GM23338 (cell line): ENCODE results near the gene SEZ6L. TPM values are rescaled to one million over a fixed set of nuclear protein-coding genes. Genes with fewer than 3 reads are reported as not detected.

Source experiments
- ATAC-seq: fragments of 200-7000 bp; cut with Tn5 transposase; 3 replicates; pipeline ENCODE4 v1.9.1; 2020
- DNase-seq: peaks from one replicate; pipeline ENCODE4 v3.0.0-alpha.2; 2015; ENCODE audit warnings: low spot score
- H2AFZ ChIP-seq: fragments of 200-600 bp; sonication (generic); 2 replicates; pipeline ENCODE4 v1.8.0; 2016; ENCODE audit warnings: antibody characterized with exemption, mild to moderate bottlenecking, moderate library complexity
- H3F3A ChIP-seq: fragments of 200-600 bp; sonication (generic); replicated peaks from 2 replicates; pipeline ENCODE4 v1.8.0; 2017; ENCODE audit warnings: antibody characterized with exemption, mixed run types, low read depth
- H3K27ac ChIP-seq: fragments of 200-600 bp; sonication (generic); 2 replicates; pipeline ENCODE4 v1.6.1; 2016; ENCODE audit warnings: low read depth
- H3K27me3 ChIP-seq: fragments of 200-600 bp; sonication (generic); 2 replicates; pipeline ENCODE4 v1.8.0; 2016; ENCODE audit warnings: mild to moderate bottlenecking, mixed run types, moderate library complexity; ENCODE audit not compliant: insufficient read depth
- H3K36me3 ChIP-seq: fragments of 200-600 bp; sonication (generic); 2 replicates; pipeline ENCODE4 v1.8.0; 2016; ENCODE audit warnings: mild to moderate bottlenecking; ENCODE audit not compliant: insufficient read depth
- H3K4me1 ChIP-seq: fragments of 200-600 bp; sonication (generic); 2 replicates; pipeline ENCODE4 v1.8.0; 2016; ENCODE audit warnings: mild to moderate bottlenecking, moderate library complexity; ENCODE audit not compliant: insufficient read depth
- H3K4me2 ChIP-seq: fragments of 200-600 bp; sonication (generic); 2 replicates; pipeline ENCODE4 v1.7.1; 2017; ENCODE audit warnings: mixed run types
- H3K4me3 ChIP-seq: fragments of 200-600 bp; sonication (generic); 2 replicates; pipeline ENCODE4 v1.6.1; 2016; ENCODE audit warnings: mixed run types
- H3K79me2 ChIP-seq: fragments of 200-600 bp; sonication (generic); replicated peaks from 2 replicates; pipeline ENCODE4 v1.8.0; 2017; ENCODE audit warnings: mild to moderate bottlenecking; ENCODE audit not compliant: insufficient read depth
- H3K9me2 ChIP-seq: fragments of 200-600 bp; sonication (generic); 2 replicates; pipeline ENCODE4 v1.8.0; 2017; ENCODE audit not compliant: insufficient read depth
- H4K20me1 ChIP-seq: fragments of 200-600 bp; sonication (generic); replicated peaks from 2 replicates; pipeline ENCODE4 v1.8.0; 2017; ENCODE audit warnings: mild to moderate bottlenecking; ENCODE audit not compliant: insufficient read depth
- H3K27ac Mint-ChIP-seq: 2 replicates; pipeline ENCODE4 v1.8.0; 2020; ENCODE audit warnings: inconsistent platforms, mild to moderate bottlenecking, moderate library complexity, mixed read lengths
- H3K27me3 Mint-ChIP-seq: 3 replicates; pipeline ENCODE4 v1.8.0; 2022; ENCODE audit warnings: low read depth, mild to moderate bottlenecking, moderate library complexity, mixed read lengths, inconsistent platforms; ENCODE audit not compliant: insufficient read depth, poor library complexity
- H3K36me3 Mint-ChIP-seq: 3 replicates; pipeline ENCODE4 v1.8.0; 2021; ENCODE audit warnings: low read depth, mild to moderate bottlenecking, inconsistent platforms, moderate library complexity, mixed read lengths
- H3K4me1 Mint-ChIP-seq: 3 replicates; pipeline ENCODE4 v1.8.0; 2020; ENCODE audit warnings: mild to moderate bottlenecking, inconsistent platforms, mixed read lengths
- H3K4me3 Mint-ChIP-seq: 3 replicates; pipeline ENCODE4 v1.8.0; 2021; ENCODE audit warnings: moderate library complexity, mild to moderate bottlenecking, inconsistent platforms, mixed read lengths
- H3K9me3 Mint-ChIP-seq: 3 replicates; pipeline ENCODE4 v1.8.0; 2020; ENCODE audit warnings: moderate library complexity, mild to moderate bottlenecking, inconsistent platforms, mixed read lengths
- CREB1 ChIP-seq: fragments of 250-450 bp; sonication (Bioruptor Pico); IDR thresholded peaks from 2 replicates; pipeline ENCODE4 v1.5.0; 2020; ENCODE audit warnings: low read depth, mild to moderate bottlenecking, moderate library complexity
- EZH2phosphoT487 ChIP-seq: fragments of 200-600 bp; sonication (generic); IDR thresholded peaks from one replicate; pipeline ENCODE4 v1.8.1; 2018; ENCODE audit warnings: antibody characterized with exemption; ENCODE audit not compliant: unreplicated experiment
- NANOG ChIP-seq: IDR thresholded peaks from 2 replicates; pipeline ENCODE4 v1.6.1; 2016; ENCODE audit warnings: antibody characterized with exemption, borderline replicate concordance
- POLR2AphosphoS5 ChIP-seq: IDR thresholded peaks from 2 replicates; pipeline ENCODE4 v1.6.1; 2016; ENCODE audit warnings: antibody characterized with exemption, low read depth
- STAT1 ChIP-seq: IDR thresholded peaks from one replicate; pipeline ENCODE4 v1.6.1; 2016; ENCODE audit warnings: antibody characterized with exemption; ENCODE audit not compliant: unreplicated experiment
- ZNF114 ChIP-seq: fragments of 250-450 bp; sonication (Bioruptor Pico); IDR thresholded peaks from 2 replicates; pipeline ENCODE4 v1.5.0; 2020; ENCODE audit warnings: mild to moderate bottlenecking, moderate library complexity
- polyA plus RNA-seq: library from polyadenylated mRNA; unstranded; fragments of >200 nt; fragmentation: Nextera tagmentation; extraction: Ambion mirVana; gene quantifications from 2 replicates; pipeline ENCODE4 v1.2.1, GENCODE V29; 2016
- total RNA-seq: library from RNA; depleted of rRNA; stranded (reverse); fragments of >200 nt; shearing (Covaris generic); gene quantifications from 2 replicates; pipeline ENCODE4 v1.2.3, GENCODE V29; 2014
- TF ChIP-seq, protein P1 (sequence below), 2 experiments: fragments of 200-600 bp in 1 of 2; sonication (generic) in 1 of 2; conservative IDR thresholded peaks; 2 replicates each; pipeline versions ENCODE4 v1.5.1 to v1.6.1; 2016 to 2017; ENCODE audit warnings: antibody characterized with exemption in 2 of 2, low read depth in 2 of 2, mild to moderate bottlenecking in 2 of 2, moderate library complexity in 1 of 2
- TF ChIP-seq, protein P2 (sequence below): IDR thresholded peaks from one replicate; pipeline ENCODE4 v1.6.1; 2018; ENCODE audit warnings: antibody characterized with exemption; ENCODE audit not compliant: unreplicated experiment
- TF ChIP-seq, protein P3 (sequence below): fragments of 250-450 bp; sonication (Bioruptor Pico); IDR thresholded peaks from 2 replicates; pipeline ENCODE4 v1.5.0; 2020; ENCODE audit warnings: mild to moderate bottlenecking, moderate library complexity

Gene SEZ6L
- total and polyA plus RNA-seq, 2 experiments from 2014 or later, result 0.13 to 0.24 TPM

DNA sequence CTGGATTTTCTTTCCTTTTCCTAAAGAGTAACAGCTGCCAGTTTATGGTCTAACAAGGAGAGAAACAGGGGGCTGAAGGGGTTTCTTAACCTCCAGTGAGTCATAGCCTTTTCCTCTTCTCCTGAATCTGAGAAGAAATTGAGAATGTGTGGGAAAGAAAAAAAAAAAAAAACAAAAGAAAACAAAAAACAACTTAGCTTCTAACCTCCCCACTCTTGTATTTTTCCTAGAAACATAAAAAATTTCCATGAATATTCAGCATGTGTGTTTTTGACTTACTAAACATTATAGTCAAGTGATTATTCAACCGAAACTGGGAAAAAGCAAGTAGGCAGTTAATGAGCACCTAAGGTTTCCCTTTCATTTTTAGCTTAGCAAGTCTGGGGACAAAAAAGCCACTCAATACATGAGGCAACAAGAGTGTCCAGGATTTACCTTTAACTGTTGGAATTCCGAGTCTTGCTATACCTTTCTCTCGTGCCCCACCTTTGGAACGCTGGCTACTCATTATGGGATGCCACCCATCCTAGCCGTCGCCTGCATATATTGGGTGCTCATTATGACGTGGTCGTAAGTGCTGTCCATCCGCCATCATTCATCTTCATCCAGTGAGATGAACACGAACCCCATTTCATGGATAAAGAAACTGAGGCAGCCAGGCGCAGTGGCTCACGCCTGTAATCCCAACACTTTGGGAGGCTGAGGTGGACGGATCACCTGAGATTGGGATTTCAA lies 262.2 kb downstream of the SEZ6L start (continued):
- TF ChIP-seq, protein P1, sequence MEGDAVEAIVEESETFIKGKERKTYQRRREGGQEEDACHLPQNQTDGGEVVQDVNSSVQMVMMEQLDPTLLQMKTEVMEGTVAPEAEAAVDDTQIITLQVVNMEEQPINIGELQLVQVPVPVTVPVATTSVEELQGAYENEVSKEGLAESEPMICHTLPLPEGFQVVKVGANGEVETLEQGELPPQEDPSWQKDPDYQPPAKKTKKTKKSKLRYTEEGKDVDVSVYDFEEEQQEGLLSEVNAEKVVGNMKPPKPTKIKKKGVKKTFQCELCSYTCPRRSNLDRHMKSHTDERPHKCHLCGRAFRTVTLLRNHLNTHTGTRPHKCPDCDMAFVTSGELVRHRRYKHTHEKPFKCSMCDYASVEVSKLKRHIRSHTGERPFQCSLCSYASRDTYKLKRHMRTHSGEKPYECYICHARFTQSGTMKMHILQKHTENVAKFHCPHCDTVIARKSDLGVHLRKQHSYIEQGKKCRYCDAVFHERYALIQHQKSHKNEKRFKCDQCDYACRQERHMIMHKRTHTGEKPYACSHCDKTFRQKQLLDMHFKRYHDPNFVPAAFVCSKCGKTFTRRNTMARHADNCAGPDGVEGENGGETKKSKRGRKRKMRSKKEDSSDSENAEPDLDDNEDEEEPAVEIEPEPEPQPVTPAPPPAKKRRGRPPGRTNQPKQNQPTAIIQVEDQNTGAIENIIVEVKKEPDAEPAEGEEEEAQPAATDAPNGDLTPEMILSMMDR (conservative IDR thresholded peaks at IDR 0.05; ENCODE audit: low read depth in 2 of 2), result no peak
- no peak for TF ChIP-seq EZH2phosphoT487

DNA sequence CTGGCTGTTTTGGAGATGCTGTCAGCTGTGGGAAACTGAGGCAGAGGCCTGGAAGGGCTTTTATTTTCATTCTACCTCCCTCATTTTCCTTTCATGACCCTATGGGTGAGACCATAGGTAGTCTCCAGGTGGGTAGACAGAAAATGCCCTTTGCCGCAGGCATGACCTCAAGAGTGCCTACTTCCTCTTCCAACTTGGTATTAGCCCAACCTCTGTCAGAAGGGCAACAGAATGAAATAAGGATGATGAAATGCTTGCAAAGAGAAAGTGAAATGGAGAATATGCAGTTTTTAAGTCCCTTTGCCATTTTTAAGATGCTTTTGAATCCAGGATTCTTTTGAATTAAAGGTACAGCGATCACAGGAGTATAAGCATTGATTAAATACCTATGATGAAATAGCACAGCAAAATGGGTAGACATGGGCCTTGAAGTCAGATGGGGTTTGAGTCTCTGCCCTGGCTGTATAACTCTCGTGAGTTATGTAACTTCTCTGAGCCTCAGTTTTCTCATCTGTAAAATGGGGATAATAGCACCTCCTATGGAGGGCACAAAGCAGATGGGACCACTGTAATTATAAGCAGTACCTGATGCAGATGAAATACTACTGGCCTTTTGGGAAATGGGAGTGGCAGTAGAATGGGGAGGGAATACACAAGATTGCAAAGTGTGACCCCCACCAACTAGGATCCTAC lies 263.5 kb downstream of the SEZ6L start:
- Mint-ChIP-seq H3K36me3 (peaks cover 8% of the 10 kb centered on the region; the same call in 2 of the 3 replicates), H3K4me1 (peaks cover 17% of the 10 kb centered on the region), H3K9me3 (no peaks in the 10 kb centered on the region), H3K4me3 (no peak overlapping the region), H3K27me3 (peaks cover 20% of the 10 kb centered on the region), H3K27ac (no peak overlapping the region)
- Histone ChIP-seq H2AFZ (no peak overlapping the region), H3K4me3 (no peak overlapping the region), H3K27ac (no peak overlapping the region), H3K4me2 (no peak overlapping the region), H3K36me3 (no peaks in the 10 kb centered on the region), H3K9me2 (no peaks in the 10 kb centered on the region), H3F3A (peaks cover 8% of the 10 kb centered on the region), H3K4me1 (peaks cover 12% of the 10 kb centered on the region; the same call in 1 of the 2 replicates), H3K79me2 (peaks cover 6% of the 10 kb centered on the region), H3K27me3 (peaks cover 17% of the 10 kb centered on the region), H4K20me1 (peaks cover 4% of the 10 kb centered on the region)
- DNase-seq (no peak), ATAC-seq (no peak)
- no peak for TF ChIP-seq EZH2phosphoT487
- TF ChIP-seq, protein P1 (conservative IDR thresholded peaks at IDR 0.05; ENCODE audit: low read depth in 2 of 2), result no peak
- TF ChIP-seq STAT1, result no peak
- TF ChIP-seq, protein P2, sequence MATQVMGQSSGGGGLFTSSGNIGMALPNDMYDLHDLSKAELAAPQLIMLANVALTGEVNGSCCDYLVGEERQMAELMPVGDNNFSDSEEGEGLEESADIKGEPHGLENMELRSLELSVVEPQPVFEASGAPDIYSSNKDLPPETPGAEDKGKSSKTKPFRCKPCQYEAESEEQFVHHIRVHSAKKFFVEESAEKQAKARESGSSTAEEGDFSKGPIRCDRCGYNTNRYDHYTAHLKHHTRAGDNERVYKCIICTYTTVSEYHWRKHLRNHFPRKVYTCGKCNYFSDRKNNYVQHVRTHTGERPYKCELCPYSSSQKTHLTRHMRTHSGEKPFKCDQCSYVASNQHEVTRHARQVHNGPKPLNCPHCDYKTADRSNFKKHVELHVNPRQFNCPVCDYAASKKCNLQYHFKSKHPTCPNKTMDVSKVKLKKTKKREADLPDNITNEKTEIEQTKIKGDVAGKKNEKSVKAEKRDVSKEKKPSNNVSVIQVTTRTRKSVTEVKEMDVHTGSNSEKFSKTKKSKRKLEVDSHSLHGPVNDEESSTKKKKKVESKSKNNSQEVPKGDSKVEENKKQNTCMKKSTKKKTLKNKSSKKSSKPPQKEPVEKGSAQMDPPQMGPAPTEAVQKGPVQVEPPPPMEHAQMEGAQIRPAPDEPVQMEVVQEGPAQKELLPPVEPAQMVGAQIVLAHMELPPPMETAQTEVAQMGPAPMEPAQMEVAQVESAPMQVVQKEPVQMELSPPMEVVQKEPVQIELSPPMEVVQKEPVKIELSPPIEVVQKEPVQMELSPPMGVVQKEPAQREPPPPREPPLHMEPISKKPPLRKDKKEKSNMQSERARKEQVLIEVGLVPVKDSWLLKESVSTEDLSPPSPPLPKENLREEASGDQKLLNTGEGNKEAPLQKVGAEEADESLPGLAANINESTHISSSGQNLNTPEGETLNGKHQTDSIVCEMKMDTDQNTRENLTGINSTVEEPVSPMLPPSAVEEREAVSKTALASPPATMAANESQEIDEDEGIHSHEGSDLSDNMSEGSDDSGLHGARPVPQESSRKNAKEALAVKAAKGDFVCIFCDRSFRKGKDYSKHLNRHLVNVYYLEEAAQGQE, result no peak
- no peak for TF ChIP-seq POLR2AphosphoS5
- no peak for TF ChIP-seq CREB1 (CRISPR knock-in tag)
- no peak for TF ChIP-seq ZNF114 (CRISPR knock-in tag)
- TF ChIP-seq NANOG, result no peak
- TF ChIP-seq, protein P3, sequence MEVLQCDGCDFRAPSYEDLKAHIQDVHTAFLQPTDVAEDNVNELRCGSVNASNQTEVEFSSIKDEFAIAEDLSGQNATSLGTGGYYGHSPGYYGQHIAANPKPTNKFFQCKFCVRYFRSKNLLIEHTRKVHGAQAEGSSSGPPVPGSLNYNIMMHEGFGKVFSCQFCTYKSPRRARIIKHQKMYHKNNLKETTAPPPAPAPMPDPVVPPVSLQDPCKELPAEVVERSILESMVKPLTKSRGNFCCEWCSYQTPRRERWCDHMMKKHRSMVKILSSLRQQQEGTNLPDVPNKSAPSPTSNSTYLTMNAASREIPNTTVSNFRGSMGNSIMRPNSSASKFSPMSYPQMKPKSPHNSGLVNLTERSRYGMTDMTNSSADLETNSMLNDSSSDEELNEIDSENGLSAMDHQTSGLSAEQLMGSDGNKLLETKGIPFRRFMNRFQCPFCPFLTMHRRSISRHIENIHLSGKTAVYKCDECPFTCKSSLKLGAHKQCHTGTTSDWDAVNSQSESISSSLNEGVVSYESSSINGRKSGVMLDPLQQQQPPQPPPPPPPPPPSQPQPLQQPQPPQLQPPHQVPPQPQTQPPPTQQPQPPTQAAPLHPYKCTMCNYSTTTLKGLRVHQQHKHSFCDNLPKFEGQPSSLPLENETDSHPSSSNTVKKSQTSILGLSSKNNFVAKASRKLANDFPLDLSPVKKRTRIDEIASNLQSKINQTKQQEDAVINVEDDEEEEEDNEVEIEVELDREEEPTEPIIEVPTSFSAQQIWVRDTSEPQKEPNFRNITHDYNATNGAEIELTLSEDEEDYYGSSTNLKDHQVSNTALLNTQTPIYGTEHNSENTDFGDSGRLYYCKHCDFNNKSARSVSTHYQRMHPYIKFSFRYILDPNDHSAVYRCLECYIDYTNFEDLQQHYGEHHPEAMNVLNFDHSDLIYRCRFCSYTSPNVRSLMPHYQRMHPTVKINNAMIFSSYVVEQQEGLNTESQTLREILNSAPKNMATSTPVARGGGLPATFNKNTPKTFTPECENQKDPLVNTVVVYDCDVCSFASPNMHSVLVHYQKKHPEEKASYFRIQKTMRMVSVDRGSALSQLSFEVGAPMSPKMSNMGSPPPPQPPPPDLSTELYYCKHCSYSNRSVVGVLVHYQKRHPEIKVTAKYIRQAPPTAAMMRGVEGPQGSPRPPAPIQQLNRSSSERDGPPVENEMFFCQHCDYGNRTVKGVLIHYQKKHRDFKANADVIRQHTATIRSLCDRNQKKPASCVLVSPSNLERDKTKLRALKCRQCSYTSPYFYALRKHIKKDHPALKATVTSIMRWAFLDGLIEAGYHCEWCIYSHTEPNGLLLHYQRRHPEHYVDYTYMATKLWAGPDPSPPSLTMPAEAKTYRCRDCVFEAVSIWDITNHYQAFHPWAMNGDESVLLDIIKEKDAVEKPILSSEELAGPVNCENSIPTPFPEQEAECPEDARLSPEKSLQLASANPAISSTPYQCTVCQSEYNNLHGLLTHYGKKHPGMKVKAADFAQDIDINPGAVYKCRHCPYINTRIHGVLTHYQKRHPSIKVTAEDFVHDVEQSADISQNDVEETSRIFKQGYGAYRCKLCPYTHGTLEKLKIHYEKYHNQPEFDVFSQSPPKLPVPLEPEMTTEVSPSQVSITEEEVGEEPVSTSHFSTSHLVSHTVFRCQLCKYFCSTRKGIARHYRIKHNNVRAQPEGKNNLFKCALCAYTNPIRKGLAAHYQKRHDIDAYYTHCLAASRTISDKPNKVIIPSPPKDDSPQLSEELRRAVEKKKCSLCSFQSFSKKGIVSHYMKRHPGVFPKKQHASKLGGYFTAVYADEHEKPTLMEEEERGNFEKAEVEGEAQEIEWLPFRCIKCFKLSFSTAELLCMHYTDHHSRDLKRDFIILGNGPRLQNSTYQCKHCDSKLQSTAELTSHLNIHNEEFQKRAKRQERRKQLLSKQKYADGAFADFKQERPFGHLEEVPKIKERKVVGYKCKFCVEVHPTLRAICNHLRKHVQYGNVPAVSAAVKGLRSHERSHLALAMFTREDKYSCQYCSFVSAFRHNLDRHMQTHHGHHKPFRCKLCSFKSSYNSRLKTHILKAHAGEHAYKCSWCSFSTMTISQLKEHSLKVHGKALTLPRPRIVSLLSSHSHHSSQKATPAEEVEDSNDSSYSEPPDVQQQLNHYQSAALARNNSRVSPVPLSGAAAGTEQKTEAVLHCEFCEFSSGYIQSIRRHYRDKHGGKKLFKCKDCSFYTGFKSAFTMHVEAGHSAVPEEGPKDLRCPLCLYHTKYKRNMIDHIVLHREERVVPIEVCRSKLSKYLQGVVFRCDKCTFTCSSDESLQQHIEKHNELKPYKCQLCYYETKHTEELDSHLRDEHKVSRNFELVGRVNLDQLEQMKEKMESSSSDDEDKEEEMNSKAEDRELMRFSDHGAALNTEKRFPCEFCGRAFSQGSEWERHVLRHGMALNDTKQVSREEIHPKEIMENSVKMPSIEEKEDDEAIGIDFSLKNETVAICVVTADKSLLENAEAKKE (CRISPR knock-in tag), result no peak
